Sigmoid colon (tissue), 7 donors: Measurements from ENCODE around the gene LCMT1. TPM values are rescaled to one million over a fixed set of nuclear protein-coding genes. Genes with fewer than 3 reads are reported as not detected.
A peak's percentile ranks its signal among the peaks of the same experiment; 100 is the strongest.

Source experiments
- DNase-seq: peaks from one replicate; pipeline ENCODE4 v3.0.0-alpha.2; 2019
- H3K27ac ChIP-seq, 4 donors: fragments of 200-600 bp; sonication (generic); one replicate each; pipeline ENCODE4 v1.5.1; 2016 to 2019; ENCODE audit warnings: mild to moderate bottlenecking in 1 of 4
- H3K27me3 ChIP-seq, 3 donors: fragments of 200-600 bp; sonication (generic); one replicate each; pipeline ENCODE4 v1.5.1; 2019; ENCODE audit warnings: mild to moderate bottlenecking in 1 of 3
- H3K36me3 ChIP-seq, 4 donors: fragments of 200-600 bp; sonication (generic); one replicate each; pipeline ENCODE4 v1.5.1; 2016 to 2019
- H3K4me1 ChIP-seq, 4 donors: fragments of 200-600 bp; sonication (generic); one replicate each; pipeline ENCODE4 v1.5.1; 2017 to 2019
- H3K4me3 ChIP-seq, 4 donors: fragments of 200-600 bp; sonication (generic); one replicate each; pipeline ENCODE4 v1.5.1; 2017 to 2019; ENCODE audit warnings: mild to moderate bottlenecking in 2 of 4, moderate library complexity in 1 of 4
- H3K9me3 ChIP-seq, 4 donors: fragments of 200-600 bp in 3 of 4; sonication (generic) in 3 of 4; one replicate each; pipeline versions ENCODE4 v1.5.1 to v1.6.1; 2013 to 2019
- EP300 ChIP-seq, 4 donors: sonication (generic); formaldehyde crosslinking; IDR thresholded peaks; one replicate each; pipeline ENCODE4 v1.6.1; 2017; ENCODE audit warnings: antibody characterized with exemption in 4 of 4
- POLR2A ChIP-seq, 2 donors: fragments of 450-650 bp; IDR thresholded peaks; one replicate each; pipeline ENCODE4 v1.6.1; 2016; ENCODE audit warnings: antibody characterized with exemption in 2 of 2, mild to moderate bottlenecking in 2 of 2, moderate library complexity in 2 of 2
- POLR2AphosphoS5 ChIP-seq, 4 donors: sonication (generic); formaldehyde crosslinking; IDR thresholded peaks; one replicate each; pipeline ENCODE4 v1.6.1; 2017; ENCODE audit warnings: antibody characterized with exemption in 4 of 4
- WGBS, 2 donors: extraction: QIAGEN DNeasy Blood & Tissue Kit; methylation state at CpG; one replicate each; pipeline ENCODE4 v1.1.7; 2013; 5-methylcytosine and 5-hydroxymethylcytosine counted together
- intact Hi-C: fragments of 100-400 bp; cut with DNase I; formaldehyde crosslinking; loops from one replicate; pipeline ENCODE4 v1.15.1; 2023
- polyA plus RNA-seq, 3 donors: library from polyadenylated mRNA; stranded (reverse); fragments of 200-250 nt; gene quantifications; one replicate each; pipeline ENCODE4 v1.2.3, GENCODE V29; 2013
- total RNA-seq, 4 donors: library from RNA; depleted of rRNA; stranded (reverse); fragments of >200 nt; gene quantifications; one replicate each; pipeline ENCODE4 v1.1.0, GENCODE V29; 2016
- TF ChIP-seq, protein P1 (sequence below), 4 experiments: fragments of 450-650 bp in 3 of 4; fragments of 200-600 bp in 1 of 4; IDR thresholded peaks; one replicate each; pipeline ENCODE4 v1.5.1; 2016 to 2019; ENCODE audit warnings: antibody characterized with exemption in 4 of 4, mild to moderate bottlenecking in 3 of 4, moderate library complexity in 2 of 4
- donor health status: healthy with polysubstance abuse.
- donor health status: Bipolar disorder and iron deficiency.
- donor health status: healthy.

LCMT1 gene
- total and polyA plus RNA-seq, 7 donors = 27.0 to 61.5 (median 43.5) TPM

DNA sequence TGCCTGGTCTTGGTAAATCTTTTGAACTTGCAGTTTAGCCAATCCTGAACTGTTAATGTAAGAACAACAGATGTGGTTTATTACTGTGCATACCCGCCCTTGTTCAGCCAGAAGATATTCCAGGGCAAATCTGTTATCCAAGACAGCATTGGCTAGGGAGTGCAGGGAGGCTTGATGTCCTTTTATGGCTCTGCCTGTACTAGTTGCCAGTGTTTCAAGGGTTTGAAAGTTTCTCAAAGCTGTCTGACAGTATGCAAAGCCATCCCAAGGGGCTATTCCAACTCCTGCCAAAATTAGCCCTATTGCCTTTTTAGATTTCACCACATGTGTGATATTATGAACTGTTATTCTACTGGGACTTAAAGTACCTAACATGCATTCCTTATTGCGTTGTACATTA, 30.1 kb downstream of the LCMT1 start:
- Histone ChIP-seq H3K27me3 (no peaks in the 10 kb centered on the region), H3K27ac (peak overlapping the region in 3 of 4 donors; percentile 59 to 81 (median 74)), H3K4me1 (peaks cover 0 to 26% (median 25%) of the 10 kb centered on the region in 4 donors), H3K4me3 (no peak overlapping the region), H3K36me3 (peaks cover 0 to 85% (median 7%) of the 10 kb centered on the region in 4 donors), H3K9me3 (no peaks in the 10 kb centered on the region)
- 59 to 76% methylated on average over 2 of the region's 2 CpGs for WGBS, 2 donors
- intact Hi-C loops = no loop called here
- TF ChIP-seq POLR2A (IDR thresholded peaks at IDR 0.05) (no peak), POLR2AphosphoS5 (IDR thresholded peaks at IDR 0.05) (peak in 1 of 4 donors; percentile 8), EP300 (IDR thresholded peaks at IDR 0.05) (no peak)
- TF ChIP-seq, protein P1, sequence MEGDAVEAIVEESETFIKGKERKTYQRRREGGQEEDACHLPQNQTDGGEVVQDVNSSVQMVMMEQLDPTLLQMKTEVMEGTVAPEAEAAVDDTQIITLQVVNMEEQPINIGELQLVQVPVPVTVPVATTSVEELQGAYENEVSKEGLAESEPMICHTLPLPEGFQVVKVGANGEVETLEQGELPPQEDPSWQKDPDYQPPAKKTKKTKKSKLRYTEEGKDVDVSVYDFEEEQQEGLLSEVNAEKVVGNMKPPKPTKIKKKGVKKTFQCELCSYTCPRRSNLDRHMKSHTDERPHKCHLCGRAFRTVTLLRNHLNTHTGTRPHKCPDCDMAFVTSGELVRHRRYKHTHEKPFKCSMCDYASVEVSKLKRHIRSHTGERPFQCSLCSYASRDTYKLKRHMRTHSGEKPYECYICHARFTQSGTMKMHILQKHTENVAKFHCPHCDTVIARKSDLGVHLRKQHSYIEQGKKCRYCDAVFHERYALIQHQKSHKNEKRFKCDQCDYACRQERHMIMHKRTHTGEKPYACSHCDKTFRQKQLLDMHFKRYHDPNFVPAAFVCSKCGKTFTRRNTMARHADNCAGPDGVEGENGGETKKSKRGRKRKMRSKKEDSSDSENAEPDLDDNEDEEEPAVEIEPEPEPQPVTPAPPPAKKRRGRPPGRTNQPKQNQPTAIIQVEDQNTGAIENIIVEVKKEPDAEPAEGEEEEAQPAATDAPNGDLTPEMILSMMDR (IDR thresholded peaks at IDR 0.05) = no peak
- no peak for DNase-seq

DNA sequence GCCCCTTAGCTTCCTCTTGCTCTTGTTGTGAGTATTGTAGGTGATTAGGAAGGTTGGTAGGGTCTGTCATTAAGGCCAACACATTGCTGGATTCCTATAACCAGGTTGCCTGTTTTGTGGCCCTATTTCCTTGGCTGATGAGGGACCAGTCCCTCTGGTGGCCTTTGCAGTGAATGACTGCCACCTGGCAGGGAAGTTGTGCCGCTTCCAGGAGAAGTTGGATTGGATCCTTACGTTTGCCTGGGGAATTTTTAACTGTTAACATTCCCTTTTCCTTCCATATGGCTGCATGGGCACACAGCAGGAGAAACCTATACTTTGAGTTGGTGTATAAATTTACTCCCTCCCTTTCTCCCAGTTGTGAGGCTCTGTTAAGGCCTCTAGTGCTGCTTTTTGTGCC, 32.4 kb downstream of the LCMT1 start:
- DNase-seq = no peak
- intact Hi-C loops = no loop called here
- TF ChIP-seq POLR2A (IDR thresholded peaks at IDR 0.05) = no peak
- no peak for TF ChIP-seq POLR2AphosphoS5 (IDR thresholded peaks at IDR 0.05)
- TF ChIP-seq, protein P1 (IDR thresholded peaks at IDR 0.05) = no peak
- TF ChIP-seq EP300 (IDR thresholded peaks at IDR 0.05) = no peak
- H3K27ac ChIP-seq = no peak overlapping the region
- no peak overlapping the region for H3K4me3 ChIP-seq
- peaks cover 0 to 66% (median 11%) of the 10 kb centered on the region in 4 donors for H3K36me3 ChIP-seq
- H3K27me3 ChIP-seq = no peaks in the 10 kb centered on the region
- no peaks in the 10 kb centered on the region for H3K9me3 ChIP-seq
- 19 to 70% methylated on average over 2 of the region's 2 CpGs for WGBS, 2 donors
- H3K4me1 ChIP-seq = peaks cover 0 to 26% (median 25%) of the 10 kb centered on the region in 4 donors

DNA sequence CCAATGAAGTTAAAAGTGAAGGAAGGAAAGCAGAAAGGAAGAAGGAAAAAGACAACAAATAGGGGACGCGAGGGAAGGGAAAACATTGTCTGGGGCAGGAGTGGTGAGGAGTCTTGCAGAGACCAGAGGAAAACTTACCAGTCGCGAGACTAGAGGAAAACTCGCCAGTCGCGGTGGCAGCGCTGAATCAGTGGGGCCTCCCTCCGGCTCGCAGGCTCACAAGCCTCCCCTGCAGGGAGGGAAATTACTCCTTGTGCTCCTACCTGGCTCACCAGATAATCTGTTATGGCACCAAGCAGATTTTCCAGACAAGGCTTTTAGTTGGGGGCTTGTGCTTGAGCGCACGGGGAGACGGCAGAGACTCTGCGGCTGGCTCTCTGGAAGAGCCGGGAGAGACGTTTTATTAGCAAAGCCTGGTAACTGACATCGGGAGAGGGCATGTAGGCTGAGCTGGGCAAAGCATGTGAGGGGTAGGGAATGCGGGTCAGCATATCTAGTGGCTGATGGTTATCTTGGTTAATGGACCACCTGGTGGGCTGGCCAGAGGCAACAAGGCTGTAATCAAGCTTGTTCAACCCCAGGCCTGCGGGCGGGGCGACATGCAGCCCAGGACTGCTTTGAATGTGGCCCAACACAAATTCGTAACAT, 37.1 kb downstream of the LCMT1 start:
- 92 to 95% methylated on average over 22 of the region's 22 CpGs for WGBS, 2 donors
- TF ChIP-seq EP300 (IDR thresholded peaks at IDR 0.05) (no peak), POLR2A (IDR thresholded peaks at IDR 0.05) (no peak), POLR2AphosphoS5 (IDR thresholded peaks at IDR 0.05) (no peak)
- TF ChIP-seq, protein P1 (IDR thresholded peaks at IDR 0.05) = no peak
- DNase-seq = no peak
- Histone ChIP-seq H3K4me3 (no peak overlapping the region), H3K27ac (no peak overlapping the region), H3K4me1 (no peaks in the 10 kb centered on the region), H3K27me3 (no peaks in the 10 kb centered on the region), H3K36me3 (peaks cover 0 to 55% (median 9%) of the 10 kb centered on the region in 4 donors), H3K9me3 (no peaks in the 10 kb centered on the region)
- intact Hi-C loops = no loop called here

DNA sequence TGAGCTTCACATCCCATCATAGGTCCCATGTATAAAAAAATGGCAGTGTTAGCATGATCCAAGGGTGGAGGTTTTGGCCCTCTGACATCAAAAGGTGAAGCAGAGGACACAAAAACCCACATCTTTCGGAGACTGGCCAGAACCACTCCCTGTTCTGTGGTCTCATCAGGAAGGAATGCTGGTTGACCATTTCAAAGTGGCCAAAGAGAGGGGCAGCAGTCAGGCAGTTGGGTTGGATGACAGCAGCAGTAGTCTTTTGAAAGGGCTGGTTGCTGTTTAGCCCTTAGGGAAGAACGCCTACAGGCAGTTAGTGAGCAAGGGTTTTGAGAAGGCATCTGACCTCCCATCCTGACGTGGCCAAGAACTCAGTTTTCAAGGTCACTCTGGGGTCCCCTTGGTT, 40.5 kb downstream of the LCMT1 start:
- 92% methylated on average over 3 of the region's 3 CpGs for WGBS, 2 donors
- Histone ChIP-seq H3K4me3 (no peak overlapping the region), H3K9me3 (no peaks in the 10 kb centered on the region), H3K27ac (no peak overlapping the region), H3K27me3 (no peaks in the 10 kb centered on the region), H3K4me1 (no peaks in the 10 kb centered on the region), H3K36me3 (peaks cover 0 to 49% (median 6%) of the 10 kb centered on the region in 4 donors)
- no peak for TF ChIP-seq POLR2AphosphoS5 (IDR thresholded peaks at IDR 0.05)
- no peak for TF ChIP-seq POLR2A (IDR thresholded peaks at IDR 0.05)
- TF ChIP-seq EP300 (IDR thresholded peaks at IDR 0.05) = no peak
- TF ChIP-seq, protein P1 (IDR thresholded peaks at IDR 0.05) = no peak
- intact Hi-C loops = no loop called here
- no peak for DNase-seq
